BLaER1 (cell line): Measurements from ENCODE around the gene FAF2.

Experiments
- H3K27ac ChIP-seq: shearing (Covaris generic); formaldehyde crosslinking; 2 replicates; pipeline ENCODE4 v1.8.1; 2022
- H3K27me3 ChIP-seq: shearing (Covaris generic); formaldehyde crosslinking; 2 replicates; pipeline ENCODE4 v1.8.1; 2022
- H3K36me3 ChIP-seq: shearing (Covaris generic); formaldehyde crosslinking; 2 replicates; pipeline ENCODE4 v1.8.1; 2022
- H3K4me1 ChIP-seq: shearing (Covaris generic); formaldehyde crosslinking; 2 replicates; pipeline ENCODE4 v1.8.1; 2022
- H3K4me2 ChIP-seq: shearing (Covaris generic); formaldehyde crosslinking; 2 replicates; pipeline ENCODE4 v1.8.1; 2022
- H3K4me3 ChIP-seq: shearing (Covaris generic); formaldehyde crosslinking; 2 replicates; pipeline ENCODE4 v1.8.1; 2022
- H3K9ac ChIP-seq: shearing (Covaris generic); formaldehyde crosslinking; 2 replicates; pipeline ENCODE4 v1.8.1; 2022
- H3K9me3 ChIP-seq: shearing (Covaris generic); formaldehyde crosslinking; 2 replicates; pipeline ENCODE4 v1.8.1; 2022
- H4K20me1 ChIP-seq: shearing (Covaris generic); formaldehyde crosslinking; 2 replicates; pipeline ENCODE4 v1.8.1; 2022
- Cebpa-rat ChIP-seq: shearing (Covaris generic); IDR thresholded peaks from 2 replicates; pipeline ENCODE4 v1.8.1; 2022

Gene FAF2

DNA sequence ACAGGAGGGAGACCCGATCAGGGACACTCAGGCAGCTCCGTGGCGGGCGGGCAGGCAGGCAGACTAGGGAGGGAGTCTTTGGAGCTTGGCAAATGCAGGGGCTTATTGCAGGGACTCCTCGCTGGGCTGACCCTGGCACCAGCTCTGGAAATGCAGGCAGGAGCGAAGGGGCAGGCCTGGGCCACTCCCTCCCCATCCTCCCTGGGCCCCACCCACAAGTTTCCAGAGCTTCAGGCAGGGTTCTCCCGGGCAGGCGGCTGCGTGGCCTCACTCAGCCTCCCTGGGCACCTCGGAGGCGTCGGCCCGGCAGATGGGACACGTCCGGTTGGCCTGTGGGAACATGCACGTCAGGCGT, 80.6 kb downstream of the FAF2 start:
- Histone ChIP-seq H3K4me1 (peaks cover 69% of the 10 kb centered on the region), H3K36me3 (peaks cover 61% of the 10 kb centered on the region), H3K27ac (peak overlapping the region; percentile 98), H3K4me3 (peak overlapping the region; percentile 52; the same call in 1 of the 2 replicates), H3K27me3 (no peaks in the 10 kb centered on the region), H4K20me1 (peaks cover 72% of the 10 kb centered on the region), H3K9ac (peak overlapping the region; percentile 78), H3K9me3 (no peaks in the 10 kb centered on the region), H3K4me2 (peak overlapping the region; percentile 96)
- no peak for TF ChIP-seq Cebpa-rat

DNA sequence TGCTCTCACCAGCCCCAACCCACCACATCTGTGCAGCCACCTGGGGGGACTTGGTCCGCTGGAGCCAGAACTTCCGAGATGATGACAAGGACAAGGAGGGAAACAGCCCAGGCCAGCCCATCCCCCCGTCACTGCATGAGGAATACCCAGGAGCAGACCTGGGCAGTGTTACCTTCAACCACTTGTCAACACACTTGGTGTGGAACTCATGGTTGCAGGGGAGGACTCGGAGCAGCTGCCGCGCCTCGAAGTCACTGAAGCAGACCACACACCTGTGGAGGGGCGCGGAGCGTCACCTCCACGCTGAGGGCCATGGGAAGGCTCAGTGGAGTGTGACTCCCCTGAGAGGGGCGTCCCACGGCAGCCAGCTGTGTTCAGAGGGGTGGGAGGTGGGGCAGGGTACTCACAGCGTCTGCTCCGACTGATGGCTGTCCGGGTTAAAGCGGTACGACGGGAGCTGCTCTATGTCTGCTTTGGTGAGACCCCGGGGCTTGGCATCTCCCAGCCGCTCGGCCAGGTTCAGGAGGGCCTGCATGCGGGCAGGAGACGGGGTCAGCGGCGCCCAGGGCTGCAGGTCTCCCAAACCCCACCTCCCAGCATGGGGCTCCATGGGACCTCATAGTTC, 81.0 kb downstream of the FAF2 start:
- H3K27ac ChIP-seq, result peak overlapping the region; percentile 98
- H3K4me1 ChIP-seq, result peaks cover 73% of the 10 kb centered on the region
- peak overlapping the region; percentile 78 for H3K9ac ChIP-seq

DNA sequence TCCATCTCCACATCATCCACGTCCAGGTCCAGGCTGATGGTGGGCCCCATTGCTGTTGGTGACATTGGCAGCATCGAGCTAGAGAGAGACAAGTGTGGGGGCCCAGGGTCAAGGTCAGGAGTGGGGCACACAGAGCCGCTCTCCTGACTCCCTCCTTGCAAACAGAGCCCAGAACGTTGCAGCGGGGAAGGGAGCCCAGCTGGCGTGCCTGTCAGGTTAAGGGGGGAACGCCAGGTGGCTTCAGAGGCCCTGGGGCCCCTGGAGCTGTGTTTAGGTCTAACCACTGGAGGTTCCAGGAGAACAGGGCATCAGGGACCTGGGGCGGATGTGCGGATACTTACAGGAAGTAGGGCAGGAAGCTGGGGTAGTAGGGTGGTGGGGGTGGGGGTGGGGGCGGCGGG, 81.6 kb downstream of the FAF2 start:
- no peak for TF ChIP-seq Cebpa-rat
- Histone ChIP-seq H3K4me2 (peak overlapping the region; percentile 96), H3K9ac (peak overlapping the region; percentile 78), H3K27ac (peak overlapping the region; percentile 98), H3K4me3 (peak overlapping the region; percentile 52), H4K20me1 (peaks cover 82% of the 10 kb centered on the region), H3K9me3 (no peaks in the 10 kb centered on the region), H3K36me3 (peaks cover 61% of the 10 kb centered on the region), H3K4me1 (peaks cover 79% of the 10 kb centered on the region), H3K27me3 (no peaks in the 10 kb centered on the region)

More for the DNA sequence above, 81.0 kb downstream of the FAF2 start:
- no peak for TF ChIP-seq Cebpa-rat
- Histone ChIP-seq H3K4me2 (peak overlapping the region; percentile 96), H3K4me3 (peak overlapping the region; percentile 52), H3K27me3 (no peaks in the 10 kb centered on the region), H3K36me3 (peaks cover 61% of the 10 kb centered on the region), H3K9me3 (no peaks in the 10 kb centered on the region), H4K20me1 (peaks cover 77% of the 10 kb centered on the region)

DNA sequence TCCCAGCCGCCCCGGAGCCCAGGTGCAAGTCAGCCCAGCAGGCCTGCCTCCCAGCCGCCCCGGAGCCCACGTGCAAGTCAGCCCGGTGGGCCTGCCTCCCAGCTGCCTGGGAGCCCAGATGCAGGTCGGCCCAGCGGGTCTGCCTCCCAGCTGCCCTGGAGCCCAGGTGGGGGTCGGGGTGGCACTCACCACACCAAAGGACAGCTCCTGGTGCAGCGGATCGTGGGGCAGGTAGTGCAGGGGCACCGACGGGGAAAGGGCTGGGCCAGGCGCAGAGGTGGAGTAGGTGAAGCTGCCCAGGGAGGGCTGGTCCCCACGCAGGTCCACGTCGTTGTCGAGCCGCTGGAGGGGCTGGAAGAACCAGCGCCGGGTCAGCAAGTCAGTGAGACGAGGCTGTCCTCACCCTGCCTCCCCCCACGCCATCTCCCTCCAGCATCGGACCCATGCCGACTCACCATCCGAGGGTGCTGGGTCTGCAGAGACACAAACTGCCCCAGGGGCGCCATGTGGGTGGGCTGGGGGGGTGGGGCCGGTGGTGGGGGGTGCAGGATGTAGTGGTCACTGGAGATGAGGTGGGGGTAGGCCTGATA, 82.3 kb downstream of the FAF2 start:
- H3K4me2 ChIP-seq, result peak overlapping the region; percentile 99
- no peaks in the 10 kb centered on the region for H3K9me3 ChIP-seq
- TF ChIP-seq Cebpa-rat, result no peak
- H3K4me3 ChIP-seq, result peak overlapping the region; percentile 54; the same call in 1 of the 2 replicates
- no peaks in the 10 kb centered on the region for H3K27me3 ChIP-seq
- H4K20me1 ChIP-seq, result peaks cover 85% of the 10 kb centered on the region
- H3K4me1 ChIP-seq, result peaks cover 86% of the 10 kb centered on the region
- H3K9ac ChIP-seq, result peak overlapping the region; percentile 60; the same call in 1 of the 2 replicates
- H3K36me3 ChIP-seq, result peaks cover 55% of the 10 kb centered on the region
- peak overlapping the region; percentile 90 for H3K27ac ChIP-seq

DNA sequence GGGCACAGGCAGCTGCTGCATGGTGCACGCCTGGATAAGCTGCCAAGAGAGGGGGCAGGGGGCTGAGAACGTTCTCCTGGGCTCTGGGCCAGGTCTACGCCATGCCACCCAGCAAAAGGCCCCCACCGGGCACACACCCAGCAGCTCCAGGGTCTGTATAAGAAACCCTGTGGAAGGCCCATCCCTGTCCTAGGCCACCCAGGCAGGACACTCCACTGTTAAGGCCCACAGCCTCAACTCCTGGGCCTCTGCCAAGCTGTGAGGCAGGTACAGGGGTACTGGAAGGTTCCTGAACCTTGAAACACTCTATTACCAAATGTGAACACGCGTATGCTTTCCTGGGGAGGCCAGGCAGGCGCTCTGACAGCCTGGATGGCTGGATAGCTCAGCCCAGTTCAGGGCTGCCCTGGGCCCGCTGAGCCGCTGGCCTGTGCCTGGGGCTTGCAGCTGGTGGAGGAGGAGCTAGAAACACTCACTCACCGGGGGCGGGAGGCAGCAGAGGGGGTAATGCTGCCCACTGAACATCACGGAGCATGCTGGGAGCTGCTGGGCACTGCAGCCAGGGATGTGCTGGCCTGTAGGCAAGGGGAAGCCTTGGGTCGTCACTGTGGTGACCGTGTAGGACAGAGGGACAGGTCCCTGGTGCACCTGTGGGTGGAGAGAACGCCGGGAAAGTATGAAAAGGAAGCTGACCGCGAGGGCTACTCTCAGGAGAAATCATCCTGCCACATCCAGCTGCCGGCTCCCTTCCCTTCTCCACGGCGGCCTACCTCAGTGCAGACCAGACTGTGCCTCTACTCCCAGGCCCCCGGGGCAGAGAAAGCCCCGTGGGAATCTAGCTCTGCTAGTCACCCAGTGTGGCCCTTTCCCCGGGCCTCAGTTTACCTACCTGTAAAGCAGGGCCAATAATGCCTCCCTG, 83.1 kb downstream of the FAF2 start:
- no peaks in the 10 kb centered on the region for H3K9me3 ChIP-seq
- no peaks in the 10 kb centered on the region for H3K27me3 ChIP-seq
- TF ChIP-seq Cebpa-rat, result no peak
- H3K4me3 ChIP-seq, result peak overlapping the region; percentile 54
- peaks cover 89% of the 10 kb centered on the region for H3K4me1 ChIP-seq
- peaks cover 84% of the 10 kb centered on the region for H4K20me1 ChIP-seq
- peak overlapping the region; percentile 69 for H3K9ac ChIP-seq
- peaks cover 49% of the 10 kb centered on the region for H3K36me3 ChIP-seq
- peak overlapping the region; percentile 90 for H3K27ac ChIP-seq
- H3K4me2 ChIP-seq, result peak overlapping the region; percentile 99

DNA sequence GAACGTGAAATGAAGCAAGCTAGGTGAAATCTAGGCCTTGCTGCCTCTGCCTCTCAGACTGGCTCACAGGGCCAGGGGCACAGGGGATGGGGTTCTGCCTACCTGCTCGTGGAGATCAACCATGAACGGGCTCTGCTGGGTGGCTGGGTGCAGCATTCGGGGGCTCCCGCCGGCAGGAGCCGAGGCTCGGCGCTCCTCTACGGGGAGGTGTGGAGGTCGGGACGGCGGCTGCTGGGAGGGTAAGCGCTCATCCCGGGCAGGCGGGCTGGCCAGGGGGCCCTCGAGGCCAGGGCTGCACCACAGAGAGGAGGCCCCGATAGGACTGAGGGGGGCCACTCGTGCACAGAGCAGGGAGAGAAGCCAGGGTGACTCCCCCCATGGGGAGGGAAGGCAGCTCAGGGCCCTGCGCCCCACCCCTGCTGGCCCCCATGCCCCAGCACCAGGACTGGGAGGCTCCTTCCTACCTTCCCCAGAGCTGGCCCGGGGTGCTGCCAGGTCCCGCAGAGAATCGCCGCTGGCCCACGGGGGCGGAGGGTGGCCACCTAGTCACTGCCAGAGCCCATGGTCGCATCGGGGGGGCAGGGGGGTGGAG, 83.8 kb downstream of the FAF2 start:
- Histone ChIP-seq H3K36me3 (peaks cover 41% of the 10 kb centered on the region), H4K20me1 (peaks cover 77% of the 10 kb centered on the region), H3K4me2 (peak overlapping the region; percentile 99), H3K9me3 (no peaks in the 10 kb centered on the region), H3K4me3 (peak overlapping the region; percentile 54), H3K9ac (peak overlapping the region; percentile 69), H3K27me3 (no peaks in the 10 kb centered on the region), H3K27ac (peak overlapping the region; percentile 90), H3K4me1 (peaks cover 85% of the 10 kb centered on the region)
- no peak for TF ChIP-seq Cebpa-rat

DNA sequence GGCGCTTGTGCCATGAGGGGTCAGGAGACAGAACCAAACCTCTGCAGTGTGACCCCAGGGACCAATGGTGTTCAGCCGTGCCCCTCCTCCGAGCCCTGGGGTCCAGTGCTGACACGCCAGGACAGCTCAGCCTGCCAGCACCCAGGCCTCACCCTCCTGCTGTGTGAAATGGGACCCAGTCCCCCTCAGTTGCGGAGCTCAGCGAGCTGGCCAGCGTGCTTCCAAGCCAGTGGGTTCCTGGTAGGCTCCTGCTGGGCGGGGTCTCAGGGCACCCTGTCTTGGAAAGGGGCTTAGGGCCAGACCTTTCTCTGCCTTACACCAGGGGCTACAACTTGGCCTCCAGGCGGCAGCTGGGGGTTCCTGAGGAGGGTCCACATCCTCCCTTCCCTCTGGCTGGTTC, 84.6 kb downstream of the FAF2 start:
- Histone ChIP-seq H3K4me1 (peaks cover 77% of the 10 kb centered on the region), H4K20me1 (peaks cover 69% of the 10 kb centered on the region), H3K36me3 (peaks cover 33% of the 10 kb centered on the region), H3K9ac (peak overlapping the region; percentile 100), H3K4me2 (peak overlapping the region; percentile 99), H3K27ac (peak overlapping the region; percentile 100), H3K9me3 (no peaks in the 10 kb centered on the region), H3K4me3 (peak overlapping the region; percentile 88), H3K27me3 (no peaks in the 10 kb centered on the region)
- TF ChIP-seq Cebpa-rat, result no peak

DNA sequence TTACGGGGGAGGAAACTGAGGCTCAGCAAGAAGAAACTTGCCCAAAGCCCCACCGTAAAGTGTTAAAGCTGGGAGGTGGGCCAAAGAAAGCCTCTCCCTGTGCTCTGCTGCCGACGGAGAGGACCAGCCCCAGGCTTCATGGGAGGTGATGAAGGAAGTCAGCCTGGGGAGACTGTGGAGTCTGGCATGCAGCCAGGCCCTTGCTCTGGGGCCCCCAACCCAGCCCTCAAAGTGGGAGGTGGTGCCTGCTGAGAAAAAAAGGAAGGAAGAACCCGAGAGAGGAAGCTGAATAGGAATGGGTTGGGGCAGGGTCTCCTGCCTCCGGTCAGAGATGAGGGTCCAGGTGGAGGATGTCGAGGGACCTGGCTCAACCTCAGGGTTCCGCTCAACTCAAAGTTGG, 85.2 kb downstream of the FAF2 start:
- peak overlapping the region; percentile 99 for H3K4me2 ChIP-seq
- H3K9ac ChIP-seq, result peak overlapping the region; percentile 100
- H4K20me1 ChIP-seq, result peaks cover 63% of the 10 kb centered on the region
- no peaks in the 10 kb centered on the region for H3K27me3 ChIP-seq
- peaks cover 76% of the 10 kb centered on the region for H3K4me1 ChIP-seq
- H3K9me3 ChIP-seq, result no peaks in the 10 kb centered on the region
- peak overlapping the region; percentile 100 for H3K27ac ChIP-seq
- peak overlapping the region; percentile 88 for H3K4me3 ChIP-seq
- H3K36me3 ChIP-seq, result peaks cover 27% of the 10 kb centered on the region
- no peak for TF ChIP-seq Cebpa-rat

DNA sequence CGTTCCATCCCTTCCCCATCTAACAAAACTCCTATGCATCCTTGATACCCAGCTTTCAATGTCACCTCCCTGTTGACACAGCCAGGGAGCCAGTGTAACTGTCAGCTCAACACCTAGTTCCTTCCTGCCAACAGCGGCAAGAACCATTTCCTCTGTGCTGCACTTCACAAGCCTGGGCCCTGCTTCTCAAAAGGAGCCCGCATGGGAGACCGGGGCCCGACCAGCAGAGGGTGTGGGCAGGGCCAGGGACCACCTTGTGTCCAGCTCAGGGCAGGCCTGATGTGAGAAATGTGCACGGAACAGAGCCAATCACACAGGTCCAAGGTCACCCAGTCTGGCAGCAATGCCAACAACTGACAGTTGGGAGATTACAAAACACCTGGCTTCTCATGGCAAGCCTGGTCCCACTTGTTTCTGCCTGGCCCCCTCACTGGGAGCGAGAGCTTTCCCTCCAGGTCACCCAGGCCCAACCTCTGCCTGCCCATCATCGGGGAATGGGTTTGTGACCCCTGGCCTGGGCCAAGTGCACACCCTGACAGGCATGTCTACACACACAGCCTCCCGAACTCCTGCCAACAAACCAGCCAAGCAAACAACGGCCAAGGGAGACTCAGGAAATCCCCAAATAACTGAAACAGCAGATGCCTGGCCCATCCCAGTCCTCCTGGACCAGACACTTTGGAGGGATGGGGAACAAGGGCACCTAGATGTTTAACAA, 85.9 kb downstream of the FAF2 start:
- peak overlapping the region; percentile 100 for H3K27ac ChIP-seq
- peaks cover 56% of the 10 kb centered on the region for H4K20me1 ChIP-seq
- H3K27me3 ChIP-seq, result no peaks in the 10 kb centered on the region
- peaks cover 21% of the 10 kb centered on the region for H3K36me3 ChIP-seq
- TF ChIP-seq Cebpa-rat, result no peak
- peaks cover 76% of the 10 kb centered on the region for H3K4me1 ChIP-seq
- H3K4me2 ChIP-seq, result peak overlapping the region; percentile 99
- no peaks in the 10 kb centered on the region for H3K9me3 ChIP-seq
- H3K9ac ChIP-seq, result peak overlapping the region; percentile 100
- H3K4me3 ChIP-seq, result peak overlapping the region; percentile 88
